WTC11 (cell line): ENCODE results near the gene CYP46A1.

ENCODE experiments used
- CREM ChIP-seq: sonication (generic); formaldehyde crosslinking; IDR thresholded peaks from 2 replicates; pipeline ENCODE4 v1.8.1; 2022; ENCODE audit warnings: mild to moderate bottlenecking, missing genetic modification reagents, moderate library complexity
- CTCF ChIP-seq: fragments of 200-600 bp; IDR thresholded peaks from 2 replicates; pipeline ENCODE4 v1.8.0; 2022; ENCODE audit warnings: antibody characterized with exemption
- E2F5 ChIP-seq: sonication (generic); formaldehyde crosslinking; IDR thresholded peaks from 2 replicates; pipeline ENCODE4 v1.8.1; 2022; ENCODE audit warnings: mild to moderate bottlenecking, moderate library complexity, missing genetic modification reagents
- FOXP1 ChIP-seq: sonication (generic); formaldehyde crosslinking; IDR thresholded peaks from 2 replicates; pipeline ENCODE4 v1.8.0; 2022; ENCODE audit warnings: missing genetic modification reagents, mild to moderate bottlenecking, moderate library complexity, borderline replicate concordance
- MAX ChIP-seq: sonication (generic); formaldehyde crosslinking; IDR thresholded peaks from 2 replicates; pipeline ENCODE4 v1.8.0; 2022; ENCODE audit warnings: mild to moderate bottlenecking, missing genetic modification reagents
- NFE2L1 ChIP-seq: sonication (generic); formaldehyde crosslinking; IDR thresholded peaks from 2 replicates; pipeline ENCODE4 v1.8.1; 2023; ENCODE audit warnings: missing genetic modification reagents
- NFYB ChIP-seq: sonication (generic); formaldehyde crosslinking; conservative IDR thresholded peaks from 2 replicates; pipeline ENCODE4 v1.8.0; 2022; ENCODE audit warnings: low read depth, missing genetic modification reagents
- ZNF121 ChIP-seq: sonication (generic); formaldehyde crosslinking; IDR thresholded peaks from 2 replicates; pipeline ENCODE4 v1.8.0; 2023; ENCODE audit warnings: missing genetic modification reagents
- ZNF317 ChIP-seq: sonication (generic); formaldehyde crosslinking; IDR thresholded peaks from 2 replicates; pipeline ENCODE4 v1.8.1; 2023; ENCODE audit warnings: low read depth, mild to moderate bottlenecking, moderate library complexity, missing genetic modification reagents, borderline replicate concordance
- ZNF512 ChIP-seq: sonication (generic); formaldehyde crosslinking; IDR thresholded peaks from 2 replicates; pipeline ENCODE4 v1.8.1; 2022; ENCODE audit warnings: missing genetic modification reagents, borderline replicate concordance

- TF ChIP-seq MAX (no peak), CREM (CRISPR knock-in tag) (no peak), E2F5 (CRISPR knock-in tag) (no peak), NFYB (CRISPR knock-in tag) (no peak), CTCF (no peak), ZNF121 (no peak), NFE2L1 (CRISPR knock-in tag) (no peak), ZNF317 (CRISPR knock-in tag) (no peak), ZNF512 (CRISPR knock-in tag) (no peak), FOXP1 (CRISPR knock-in tag) (no peak)
Measured at GRCh38 chr14:99645545-99646505, 38.3 kb upstream of the CYP46A1 start.
